Muscle of leg (tissue), 11 donors: ENCODE results near the gene TIAM2. TPM values are rescaled to one million over a fixed set of nuclear protein-coding genes. Genes with fewer than 3 reads are reported as not detected.

Experiments used
- DNase-seq: peaks from one replicate; pipeline ENCODE4 v3.0.0; 2013
- H3K27ac ChIP-seq: one replicate; pipeline ENCODE4 v1.5.1; 2013; ENCODE audit warnings: mild to moderate bottlenecking, low read length, control low read depth
- H3K27me3 ChIP-seq: one replicate; pipeline ENCODE4 v1.6.1; 2013; ENCODE audit warnings: low read length; ENCODE audit not compliant: control insufficient read depth, insufficient read depth
- H3K36me3 ChIP-seq: one replicate; pipeline ENCODE4 v1.6.1; 2013; ENCODE audit warnings: low read length; ENCODE audit not compliant: control insufficient read depth, insufficient read depth
- H3K4me1 ChIP-seq: one replicate; pipeline ENCODE4 v1.6.1; 2013; ENCODE audit warnings: low read length; ENCODE audit not compliant: control insufficient read depth, insufficient read depth
- H3K4me3 ChIP-seq: one replicate; pipeline ENCODE4 v1.5.1; 2013; ENCODE audit warnings: low read length, control low read depth
- H3K9me3 ChIP-seq: replicated peaks from 2 replicates; pipeline ENCODE4 v1.6.1; 2013; ENCODE audit warnings: low read depth, low read length; ENCODE audit not compliant: control insufficient read depth
- WGBS: methylation state at CpG from one replicate; pipeline ENCODE4 v1.1.5; 2013; ENCODE audit warnings: missing lambda C conversion rate; ENCODE audit not compliant: insufficient coverage; 5-methylcytosine and 5-hydroxymethylcytosine counted together
- polyA plus RNA-seq, 8 donors: library from polyadenylated mRNA; unstranded; fragments of 120-200 nt; gene quantifications; one replicate each; pipeline versions ENCODE4 v1.2.1 to v1.2.3, GENCODE V29; 2013; ENCODE audit warnings: inconsistent platforms in 1 of 8, low replicate concordance in 1 of 8; ENCODE audit not compliant: insufficient read length in 8 of 8, insufficient read depth in 1 of 8
- total RNA-seq: library from RNA; stranded (reverse); fragments of 120-200 nt; gene quantifications from one replicate; pipeline ENCODE4 v1.2.4, GENCODE V29; 2013

TIAM2 gene
- total and polyA plus RNA-seq, 9 donors = 11.3 to 16.7 (median 13.1) TPM

- DNase-seq = no peak
- Histone ChIP-seq H3K27ac (no peak overlapping the region), H3K27me3 (no peaks in the 10 kb centered on the region), H3K36me3 (peaks cover 24% of the 10 kb centered on the region), H3K4me3 (no peak overlapping the region), H3K9me3 (no peaks in the 10 kb centered on the region), H3K4me1 (no peaks in the 10 kb centered on the region)
- WGBS = 100% methylated on average over 1 of the region's 5 CpGs
Measured at GRCh38 chr6:155292711-155293110, 297.6 kb downstream of the TIAM2 start.

GRCh38 chr6:155297669-155298068 is 302.6 kb downstream of the TIAM2 start:
- no peak for DNase-seq
- 100% methylated on average over 1 of the region's 3 CpGs for WGBS
- Histone ChIP-seq H3K36me3 (peaks cover 19% of the 10 kb centered on the region), H3K4me3 (no peak overlapping the region), H3K27ac (no peak overlapping the region), H3K4me1 (no peaks in the 10 kb centered on the region), H3K9me3 (no peaks in the 10 kb centered on the region), H3K27me3 (no peaks in the 10 kb centered on the region)

GRCh38 chr6:155301867-155302266 is 306.8 kb downstream of the TIAM2 start:
- Histone ChIP-seq H3K27me3 (no peaks in the 10 kb centered on the region), H3K4me3 (no peak overlapping the region), H3K27ac (no peak overlapping the region), H3K36me3 (peaks cover 7% of the 10 kb centered on the region), H3K4me1 (no peaks in the 10 kb centered on the region), H3K9me3 (no peaks in the 10 kb centered on the region)
- no peak for DNase-seq
- WGBS = no CpG with 5 or more reads among the region's 2 CpGs

GRCh38 chr6:155303361-155303870 is 308.3 kb downstream of the TIAM2 start:
- no peak for DNase-seq
- H3K4me3 ChIP-seq = no peak overlapping the region
- no peaks in the 10 kb centered on the region for H3K27me3 ChIP-seq
- no CpG with 5 or more reads among the region's 4 CpGs for WGBS
- no peaks in the 10 kb centered on the region for H3K9me3 ChIP-seq
- H3K36me3 ChIP-seq = peaks cover 4% of the 10 kb centered on the region
- no peaks in the 10 kb centered on the region for H3K4me1 ChIP-seq
- no peak overlapping the region for H3K27ac ChIP-seq

GRCh38 chr6:155306958-155307357 is 311.8 kb downstream of the TIAM2 start:
- H3K36me3 ChIP-seq = peaks cover 9% of the 10 kb centered on the region
- WGBS = 76% methylated on average over 2 of the region's 2 CpGs

More at GRCh38 chr6:155306958-155307357, 311.8 kb downstream of the TIAM2 start:
- DNase-seq = no peak
- H3K27me3 ChIP-seq = no peaks in the 10 kb centered on the region
- H3K4me3 ChIP-seq = no peak overlapping the region
- no peak overlapping the region for H3K27ac ChIP-seq
- no peaks in the 10 kb centered on the region for H3K9me3 ChIP-seq
- H3K4me1 ChIP-seq = no peaks in the 10 kb centered on the region
